Daoy (cell line): ENCODE data around the gene TACC2. TPM values are rescaled to one million over a fixed set of nuclear protein-coding genes. Genes with fewer than 3 reads are reported as not detected.
A peak's percentile ranks its signal among the peaks of the same experiment; 100 is the strongest.

Source experiments
- DNase-seq: peaks from one replicate; pipeline ENCODE4 v3.0.0-alpha.2; 2015; ENCODE audit warnings: low read depth
- total RNA-seq: library from RNA; depleted of rRNA; stranded (reverse); fragments of >200 nt; shearing (Covaris generic); gene quantifications from 2 replicates; pipeline ENCODE4 v1.2.3, GENCODE V29; 2014

Gene TACC2
- total RNA-seq, 1 experiment from 2014 or later: 10.1 TPM

DNA sequence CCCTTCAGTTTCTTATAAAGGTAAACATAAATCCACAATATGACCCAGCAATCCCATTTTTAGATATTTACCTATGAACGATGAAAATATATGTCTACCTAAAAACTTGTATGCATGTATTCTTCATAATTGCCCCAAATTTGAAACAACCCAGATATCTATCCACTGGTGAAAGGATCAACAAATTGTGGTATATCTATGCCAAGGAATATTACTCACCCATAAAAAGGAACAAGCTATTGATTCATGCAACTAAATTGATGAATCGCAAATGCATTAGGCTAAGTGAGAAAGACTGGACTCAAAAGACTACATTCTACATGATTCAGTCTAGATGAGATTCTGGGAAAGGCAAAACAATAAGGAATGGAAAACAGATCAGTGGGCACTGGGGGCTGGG lies 156.2 kb downstream of the TACC2 start:
- DNase-seq: no peak

DNA sequence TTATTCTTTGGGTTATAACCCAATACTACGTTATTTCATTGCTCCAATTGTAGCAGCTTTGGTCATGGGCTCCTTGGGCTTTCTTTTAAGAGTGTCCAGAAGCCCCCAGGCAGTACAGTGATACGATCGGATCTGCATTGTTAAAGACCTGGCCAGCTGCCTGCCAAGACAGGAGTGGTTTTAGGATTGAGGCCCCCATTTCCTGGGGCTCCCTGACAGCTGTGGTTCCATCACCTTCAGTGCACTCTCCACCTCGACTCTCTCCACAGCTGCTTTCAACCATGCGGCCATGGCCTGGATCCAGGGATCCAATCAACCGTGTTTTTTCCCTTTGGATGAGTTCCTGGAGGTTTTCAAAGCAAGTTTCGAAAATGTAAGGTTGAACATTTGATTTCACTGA lies 158.7 kb downstream of the TACC2 start:
- DNase-seq: peak; percentile 40

DNA sequence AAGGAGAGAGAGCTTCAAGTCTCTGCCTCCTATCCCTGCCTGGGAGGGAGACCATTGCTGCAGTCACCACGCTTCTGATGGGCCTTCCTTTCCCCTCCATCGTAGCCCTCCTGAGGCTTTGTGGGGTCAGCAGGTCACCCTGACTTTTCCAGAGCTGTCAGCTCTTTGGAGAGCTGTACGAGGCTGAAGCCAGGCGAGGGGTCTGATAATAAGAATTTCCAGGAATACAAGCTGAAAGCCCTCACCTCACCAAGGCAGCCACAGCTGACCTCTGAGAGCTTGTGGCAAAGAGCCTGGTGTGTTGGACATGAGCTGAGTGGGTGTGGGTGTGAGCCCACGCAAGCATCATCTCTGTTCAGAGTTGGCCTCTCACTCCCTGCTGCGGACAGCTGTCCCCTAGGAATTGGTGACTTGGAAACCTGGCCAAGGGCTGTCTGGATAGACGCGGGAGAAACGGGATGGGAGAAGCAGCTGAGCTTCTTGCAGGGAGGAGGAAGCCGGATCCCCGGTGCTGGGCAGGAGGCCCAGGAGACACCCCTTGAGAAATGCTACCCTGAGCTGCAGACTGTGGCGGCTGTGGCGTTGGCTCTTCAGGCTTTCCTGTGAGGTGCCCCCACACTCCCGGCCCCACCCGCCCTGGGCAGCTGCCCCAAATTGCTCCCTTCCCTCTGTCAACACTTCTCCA lies 160.1 kb downstream of the TACC2 start:
- no peak for DNase-seq

DNA sequence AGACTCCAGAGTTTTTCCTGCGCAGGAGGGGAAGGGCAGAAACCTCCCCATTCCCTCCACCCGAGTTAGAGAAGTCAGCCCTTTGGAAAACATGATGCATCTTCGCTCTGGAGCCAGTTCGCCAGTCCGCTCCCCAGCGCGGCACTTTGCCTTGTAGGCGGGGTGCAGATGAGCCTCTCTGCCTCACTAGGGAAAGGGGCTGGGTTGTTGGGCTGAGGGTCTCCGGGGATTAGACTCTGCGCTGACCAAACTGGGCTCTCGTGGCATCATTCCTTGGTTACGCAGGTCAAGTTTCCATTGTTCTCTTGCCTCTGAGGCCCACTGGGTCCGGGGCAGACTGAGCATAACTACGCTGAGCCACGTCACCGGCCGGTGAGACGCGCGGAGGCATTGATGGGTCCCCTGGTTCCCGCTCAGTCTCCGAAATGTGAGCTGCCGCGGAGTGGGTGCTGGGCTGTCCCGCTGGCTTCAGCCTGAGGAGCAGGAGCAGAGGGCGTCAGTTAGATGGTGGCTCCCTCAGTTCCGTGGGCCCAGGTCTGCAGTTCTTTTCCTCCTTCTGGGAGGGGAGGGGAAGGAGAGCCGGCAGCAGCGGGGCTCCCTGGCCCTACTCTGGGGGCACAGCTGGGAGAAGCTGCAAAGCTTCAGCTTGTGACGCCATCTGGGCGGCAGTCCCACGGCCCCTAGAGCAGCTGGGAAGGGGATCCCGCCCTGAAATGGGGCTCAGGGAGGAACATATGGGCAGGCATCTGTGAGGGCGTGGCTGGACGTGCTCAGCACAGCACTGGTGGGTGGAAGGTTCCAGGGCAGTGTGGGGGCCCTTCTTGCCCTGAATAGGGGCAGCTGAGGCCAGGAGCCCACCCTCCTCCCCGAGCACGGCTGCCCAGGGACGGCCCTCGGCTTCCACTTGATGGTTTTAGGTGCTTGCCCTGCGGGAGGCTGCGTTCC lies 160.9 kb downstream of the TACC2 start:
- DNase-seq: no peak

DNA sequence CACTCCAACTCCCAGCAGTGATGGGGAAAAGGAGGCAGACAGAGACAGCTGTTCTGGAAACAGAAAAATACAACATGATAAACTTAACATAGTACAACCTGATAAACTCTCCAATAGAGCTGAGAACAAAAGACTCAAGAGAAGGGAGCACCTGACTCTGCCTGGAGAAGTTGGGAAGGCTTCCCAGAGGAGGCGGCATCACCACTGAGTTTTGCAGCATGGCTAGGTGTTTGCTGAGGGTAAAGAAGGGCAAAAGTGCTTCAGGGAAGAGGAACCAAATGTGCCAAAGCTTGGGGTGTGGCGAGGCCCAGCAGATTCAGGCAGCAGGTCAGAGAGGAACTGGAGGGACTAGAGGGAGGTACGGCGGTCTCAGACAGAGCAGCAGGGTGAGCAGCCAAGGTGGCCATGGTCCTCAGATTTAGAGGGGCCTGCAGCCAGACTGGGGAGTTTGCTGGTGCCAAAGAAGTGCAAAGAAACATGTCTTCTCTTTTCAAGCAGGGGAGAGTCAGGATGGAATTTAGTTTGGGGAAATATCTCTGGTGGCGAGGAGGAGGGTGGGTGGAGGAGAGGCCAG lies 162.2 kb downstream of the TACC2 start:
- no peak for DNase-seq

DNA sequence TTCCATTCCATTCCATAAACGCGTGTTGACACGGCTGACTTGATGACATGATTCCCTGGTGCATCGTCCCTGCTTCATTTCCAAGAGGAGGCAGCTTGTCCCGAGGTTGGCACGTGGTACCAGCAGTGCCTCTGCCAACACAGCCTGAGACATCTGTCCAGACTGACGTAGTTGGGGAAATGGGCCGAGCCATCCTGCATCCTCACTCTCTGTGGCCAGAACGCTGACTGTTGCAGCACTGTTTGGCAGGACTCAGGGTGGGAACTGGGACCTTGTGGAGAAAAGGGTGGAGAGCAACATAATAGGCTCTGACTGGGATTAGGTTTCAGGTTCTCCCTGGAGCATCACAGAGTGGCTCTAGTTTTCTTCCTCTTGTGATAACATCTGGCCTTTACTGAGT lies 163.6 kb downstream of the TACC2 start:
- peak; percentile 60 for DNase-seq

DNA sequence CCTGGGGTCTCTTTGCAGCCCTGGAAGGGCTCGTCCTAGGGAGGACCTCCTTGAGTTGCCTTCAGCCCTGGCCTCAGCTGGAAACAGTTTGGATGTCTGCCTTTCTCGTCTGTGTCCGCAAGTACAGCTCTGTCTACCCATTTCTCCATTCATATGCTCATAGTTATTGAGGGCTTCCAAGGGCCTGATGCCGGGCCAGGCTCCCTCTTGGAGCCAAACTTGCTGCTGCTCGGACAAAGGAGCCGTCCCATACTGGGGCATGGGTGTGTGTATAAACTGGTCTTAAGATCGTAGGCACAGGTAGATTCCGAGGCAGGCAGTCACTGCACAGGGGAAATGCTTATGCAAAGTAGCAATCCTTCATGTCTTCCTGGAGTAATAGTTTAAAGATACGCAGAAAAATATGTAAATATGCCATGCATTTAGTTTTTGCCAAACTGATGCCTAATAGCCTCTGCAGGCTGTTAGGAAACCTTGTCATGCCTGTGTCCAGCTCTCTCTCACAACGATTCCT lies 165.1 kb downstream of the TACC2 start:
- no peak for DNase-seq

DNA sequence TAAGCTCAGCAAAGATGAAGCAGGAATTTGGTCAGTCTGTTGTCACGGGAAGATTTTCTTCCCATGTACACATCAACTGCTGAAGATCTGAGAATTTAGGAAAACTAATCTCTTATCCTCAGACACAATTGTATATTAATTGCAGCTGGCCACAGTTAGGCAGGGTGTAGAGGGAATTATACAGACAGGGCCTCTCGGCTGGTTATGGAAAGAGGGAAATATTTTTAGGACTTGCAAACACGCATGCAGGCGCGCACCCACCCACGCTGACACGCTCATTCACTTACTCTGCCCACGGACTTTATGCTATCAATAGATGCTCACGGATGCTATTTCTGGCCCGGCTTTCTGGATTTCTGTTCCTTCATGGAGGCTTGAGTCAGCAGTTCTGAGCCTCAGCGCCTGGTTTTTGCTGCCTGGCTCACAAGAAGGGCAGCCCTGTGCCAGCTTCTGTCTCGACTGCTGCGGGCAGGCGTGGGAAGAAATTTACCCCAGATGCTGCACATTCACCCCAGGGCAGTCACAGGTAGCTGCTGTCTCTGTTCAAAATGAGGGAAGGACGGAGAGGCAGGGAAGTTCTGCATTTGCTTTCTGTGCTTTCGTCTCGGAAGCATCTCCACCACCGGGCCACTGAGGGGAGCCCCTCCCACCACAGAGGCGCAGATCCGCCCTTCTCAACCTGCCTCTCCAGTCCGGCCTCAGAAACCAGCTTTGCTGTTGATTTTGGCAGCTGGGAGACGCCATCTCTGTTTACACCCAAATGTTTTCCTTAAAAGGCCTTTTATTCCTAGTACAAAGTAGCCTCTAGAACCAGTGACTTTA lies 165.8 kb downstream of the TACC2 start:
- DNase-seq: no peak

DNA sequence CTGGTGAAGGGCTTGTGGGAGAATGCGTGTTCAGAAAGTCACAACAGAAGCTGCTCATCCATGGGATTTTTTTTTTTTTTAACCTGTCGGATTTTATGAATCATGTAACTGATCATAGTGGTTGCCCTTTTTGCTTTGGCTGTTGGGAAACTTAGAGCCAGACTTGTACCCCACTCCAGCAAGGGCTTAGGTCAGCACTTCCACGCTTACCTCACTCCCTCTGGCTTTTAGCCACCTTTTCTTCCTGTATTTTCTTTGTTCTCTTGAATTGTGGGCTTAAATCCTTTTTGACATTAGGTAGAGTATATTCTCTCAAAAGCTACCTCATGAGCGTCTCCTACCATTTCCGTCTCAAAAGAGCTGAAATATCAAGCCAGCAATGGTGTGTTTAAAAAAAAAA lies 168.5 kb downstream of the TACC2 start:
- no peak for DNase-seq

DNA sequence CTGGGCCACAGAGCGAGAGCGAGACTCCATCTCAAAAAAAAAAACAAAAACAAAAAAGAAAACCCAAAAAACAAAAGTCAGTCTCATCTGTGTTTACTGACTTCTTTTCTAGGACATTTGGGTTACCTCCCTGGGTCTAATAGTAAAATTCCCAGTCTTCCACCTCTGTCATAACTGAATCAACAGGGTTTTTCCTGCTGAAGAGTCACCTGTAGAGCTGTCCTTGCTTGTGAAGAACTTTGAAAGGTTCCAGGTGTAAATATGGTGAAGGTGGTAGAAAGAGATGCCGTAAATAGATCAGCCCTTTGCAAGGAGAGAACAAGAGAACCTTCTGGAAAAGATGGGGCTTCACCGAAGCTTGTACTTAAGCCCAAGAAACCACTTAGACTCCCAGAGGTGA lies 169.4 kb downstream of the TACC2 start:
- DNase-seq: no peak

DNA sequence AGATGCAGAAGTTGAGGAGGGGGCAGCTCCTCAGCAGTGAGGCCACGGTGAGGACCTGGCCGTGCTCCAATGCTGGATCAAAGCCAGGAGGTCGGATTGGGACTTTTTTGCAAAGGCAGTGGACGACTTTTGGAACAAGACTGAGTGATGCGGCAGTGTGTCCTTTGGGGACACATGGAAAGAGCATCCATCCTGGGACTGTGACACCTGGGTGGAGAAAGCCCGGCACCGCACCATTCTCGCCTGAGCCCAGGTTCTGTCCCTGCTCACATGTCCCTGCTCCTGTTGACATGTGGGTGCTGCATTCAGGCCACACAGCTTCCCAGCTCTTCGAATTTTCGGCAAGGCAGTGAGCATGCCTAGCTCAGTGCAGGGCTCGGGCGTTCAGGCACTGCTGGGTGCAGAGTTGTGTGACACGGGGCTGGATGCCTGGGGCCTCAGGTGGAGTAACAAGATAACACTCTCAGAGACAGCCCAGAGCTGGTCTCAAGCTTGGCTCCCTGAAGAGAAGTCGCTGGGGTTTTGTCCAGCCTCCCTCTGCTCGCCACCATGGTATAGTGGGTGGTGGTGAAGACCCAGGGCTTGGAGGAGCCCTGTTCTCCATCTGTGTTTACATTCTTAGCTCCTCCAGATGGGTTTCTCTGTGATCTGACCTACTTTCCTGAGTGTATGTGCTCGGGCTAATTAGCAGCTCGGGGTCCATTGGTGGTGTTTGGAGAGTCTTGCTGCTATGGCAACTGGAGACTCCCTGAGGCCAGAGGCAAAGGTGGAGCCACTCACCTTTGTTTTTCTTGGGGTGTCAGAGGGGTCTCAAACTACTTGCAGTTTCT lies 170.4 kb downstream of the TACC2 start:
- DNase-seq: no peak

DNA sequence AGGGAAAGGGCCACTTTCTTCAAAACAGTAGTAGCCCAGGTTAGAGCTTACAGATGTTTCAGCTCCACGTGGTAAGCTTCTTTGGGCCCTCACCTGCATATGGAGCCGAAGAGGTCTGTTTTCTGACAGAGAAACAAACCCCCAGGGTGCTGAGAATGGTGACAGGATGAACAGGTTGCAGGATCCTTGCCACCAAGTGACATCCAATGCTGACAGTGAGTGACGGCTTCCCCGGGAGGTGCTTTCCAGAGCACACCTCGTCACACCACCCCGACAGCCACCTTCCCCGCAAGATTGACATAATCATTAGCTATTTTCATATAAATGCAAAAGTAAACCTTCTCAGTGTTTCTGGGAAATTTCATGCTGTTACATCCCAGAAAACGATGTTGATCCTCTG lies 172.8 kb downstream of the TACC2 start:
- no peak for DNase-seq

DNA sequence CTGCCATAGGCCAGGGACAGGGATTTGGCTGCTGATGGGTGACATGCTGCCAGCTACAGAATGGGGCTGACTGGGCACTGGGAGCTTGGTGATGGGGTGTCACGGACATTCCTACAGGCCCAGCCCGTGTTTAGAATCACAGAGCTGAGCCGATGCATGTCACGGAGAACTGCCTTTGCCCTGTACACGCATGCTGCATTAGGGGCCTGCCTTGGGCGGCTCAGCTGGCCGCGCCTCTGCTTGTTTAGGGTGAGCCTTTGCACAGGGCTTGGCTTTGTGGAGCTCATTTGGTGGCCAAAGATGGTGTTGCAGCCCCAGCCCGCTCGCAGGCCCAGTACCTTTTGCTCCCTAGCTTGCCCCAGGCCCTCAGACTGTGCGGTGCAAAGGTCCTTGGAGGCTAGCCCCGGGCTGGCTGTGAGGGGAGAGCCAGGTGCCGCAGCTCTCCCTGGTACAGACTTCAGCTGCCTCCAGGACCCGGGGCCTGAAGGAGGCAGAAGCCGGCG lies 173.8 kb downstream of the TACC2 start:
- DNase-seq: no peak

DNA sequence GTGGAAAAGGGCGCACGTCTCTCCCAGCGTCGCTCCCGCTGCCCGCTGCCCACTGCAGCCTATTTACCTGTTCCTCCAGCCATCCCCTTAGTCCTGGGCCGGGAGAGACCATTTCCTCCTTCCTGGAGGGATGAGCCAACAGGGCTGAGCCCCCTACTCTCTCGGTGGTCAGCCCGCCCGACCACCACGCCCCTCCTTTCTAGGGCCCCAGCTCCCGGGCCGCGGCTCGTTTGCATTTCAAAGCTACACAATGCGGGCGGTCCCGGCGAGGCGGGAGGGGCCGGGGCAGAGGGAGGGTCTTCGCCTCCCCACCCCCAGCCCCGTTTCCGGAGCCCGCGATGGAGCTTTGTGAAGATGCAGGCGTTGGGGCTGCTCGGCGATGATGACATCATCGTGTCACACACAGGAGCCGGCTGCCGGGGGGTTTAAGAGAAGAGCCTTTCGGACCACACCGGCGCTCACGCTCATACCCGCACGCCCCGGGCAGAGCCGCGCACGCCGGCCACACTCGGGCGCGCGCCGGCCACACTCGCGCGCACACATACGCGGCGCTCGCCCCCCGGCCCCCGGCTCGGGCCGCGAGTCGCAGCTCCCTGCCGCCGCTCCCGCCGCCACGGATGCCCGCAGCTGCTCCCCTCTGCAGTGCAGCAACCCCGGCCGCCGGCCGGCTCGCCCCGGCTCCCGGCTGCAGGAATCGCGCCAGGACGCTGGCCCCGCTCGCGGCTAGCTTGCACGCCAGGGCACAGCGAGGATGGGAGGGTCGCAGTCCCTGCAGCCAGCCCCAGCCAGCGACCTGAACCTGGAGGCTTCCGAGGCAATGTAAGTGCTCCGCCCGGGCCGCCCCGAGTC lies 174.4 kb downstream of the TACC2 start:
- no peak for DNase-seq

DNA sequence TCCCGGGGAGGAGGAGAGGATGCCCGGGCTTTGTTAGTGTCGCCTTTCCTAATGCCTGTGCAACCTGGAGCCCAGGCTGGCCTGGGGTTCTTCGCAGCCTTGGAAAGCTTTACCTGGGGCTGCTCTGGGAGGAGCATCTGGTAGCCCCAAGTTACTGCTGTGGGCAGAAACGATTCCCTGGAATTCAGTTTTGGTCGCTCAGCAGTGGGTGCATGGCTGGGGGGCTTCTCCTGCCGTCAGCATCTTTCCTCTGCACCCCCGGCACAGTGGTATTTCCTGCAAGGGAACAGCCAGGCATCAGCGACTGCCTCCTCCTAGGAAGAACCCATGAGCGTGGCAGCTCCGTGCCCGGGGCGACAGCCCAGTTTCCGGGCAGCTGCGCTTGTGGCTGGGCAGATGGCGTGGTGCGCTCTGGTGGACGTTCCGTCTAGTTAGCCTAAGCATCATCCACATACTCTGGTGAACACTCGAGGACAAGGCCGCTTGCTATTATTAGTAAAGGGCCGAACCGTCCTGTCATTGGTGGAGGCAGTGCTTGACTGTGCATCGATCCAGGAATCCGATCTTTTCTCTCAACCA lies 175.1 kb downstream of the TACC2 start:
- DNase-seq: no peak

DNA sequence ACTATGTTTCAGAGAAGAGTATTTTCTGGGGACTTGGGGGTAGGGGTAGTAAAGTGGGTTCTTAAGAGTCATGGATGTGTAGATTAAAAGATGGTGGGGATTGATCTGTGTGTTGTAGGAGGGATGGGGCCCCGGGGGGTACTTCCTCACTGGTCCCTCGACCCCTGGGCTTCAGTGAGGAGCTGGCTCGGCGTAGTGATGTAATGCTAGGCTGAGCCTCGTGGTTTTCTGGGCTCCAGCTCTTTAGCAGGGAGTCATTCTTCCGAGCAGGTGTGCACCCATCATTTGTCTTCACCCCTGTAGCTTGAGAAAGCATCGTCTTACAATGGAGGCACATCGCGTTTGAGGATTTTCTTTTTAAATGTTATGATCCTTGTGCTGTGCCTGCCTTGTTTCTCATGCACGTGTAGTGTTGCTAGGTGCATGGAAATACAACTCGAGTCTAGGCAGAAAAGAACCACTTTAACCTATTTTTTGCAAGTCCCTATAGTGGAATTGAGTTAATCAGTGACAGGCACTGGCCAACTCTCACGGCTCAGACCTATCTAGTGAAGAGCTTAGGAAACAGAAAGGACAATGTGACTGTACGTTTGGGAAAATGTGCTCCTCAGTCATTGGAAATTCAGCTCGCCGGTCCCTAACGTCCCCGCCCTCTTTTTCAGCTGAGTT lies 176.0 kb downstream of the TACC2 start:
- no peak for DNase-seq

DNA sequence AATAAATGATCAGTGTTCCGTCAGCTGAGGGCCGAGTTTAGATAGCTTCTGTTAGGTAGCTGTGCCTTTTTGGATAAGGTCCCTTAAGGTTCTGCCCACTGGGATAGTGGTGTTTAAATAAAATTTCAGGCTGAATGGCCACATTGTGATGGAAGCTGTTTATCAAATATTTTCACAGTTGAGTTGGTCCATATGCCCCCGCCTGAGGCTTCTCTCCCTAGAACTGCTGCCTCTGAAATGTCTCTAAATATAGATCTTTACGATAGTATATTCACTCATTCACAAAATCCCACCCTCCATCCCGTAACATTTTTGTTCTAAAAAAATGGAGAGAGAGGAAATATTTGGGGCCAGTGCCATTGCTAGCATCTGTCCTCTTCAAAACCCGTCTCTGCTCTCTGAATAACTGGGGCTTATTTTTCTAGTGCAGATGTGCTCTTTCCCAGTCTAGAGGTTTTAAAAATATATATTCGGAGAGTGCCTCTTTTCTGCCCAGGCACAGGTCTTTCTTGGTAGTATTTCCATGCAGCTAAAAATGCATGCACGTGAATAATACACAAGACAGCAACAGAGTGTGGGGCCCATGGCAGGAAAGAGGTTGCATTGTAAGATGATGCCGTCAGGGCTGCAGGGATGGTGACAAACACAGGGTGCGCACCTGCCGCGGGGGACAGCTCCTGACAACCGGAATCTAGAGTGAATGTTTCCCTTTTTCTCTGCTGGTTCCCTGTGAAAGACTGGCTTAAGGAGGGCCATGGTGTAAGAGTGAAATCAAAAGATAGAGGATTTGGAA lies 176.7 kb downstream of the TACC2 start:
- no peak for DNase-seq

DNA sequence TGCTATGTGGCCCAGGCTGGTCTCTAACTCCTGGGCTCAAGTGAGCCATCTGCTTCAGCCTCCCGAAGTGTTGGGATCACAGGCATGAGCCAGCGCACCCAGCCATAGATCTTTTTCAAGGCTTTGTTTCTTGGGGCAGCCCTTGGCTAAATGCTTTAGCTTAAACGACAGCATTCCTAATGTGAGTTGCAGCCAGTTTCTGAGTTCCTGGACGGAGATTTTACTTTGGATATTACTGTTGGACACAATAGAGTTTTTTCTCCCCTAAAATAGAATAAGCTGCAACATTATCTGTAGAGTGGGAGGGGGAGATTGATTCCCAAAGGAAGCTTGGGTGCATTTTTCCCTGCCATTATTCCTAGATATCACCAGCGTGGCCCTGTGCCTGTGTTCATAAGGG lies 179.1 kb downstream of the TACC2 start:
- no peak for DNase-seq
